ENCODE results near the gene BPIFB2. TPM values are rescaled to one million over a fixed set of nuclear protein-coding genes. Genes with fewer than 3 reads are reported as not detected.
A peak's percentile ranks its signal among the peaks of the same experiment; 100 is the strongest.

BPIFB2 gene
- total RNA-seq, 1 donor from 2014 or later = not detected

DNA sequence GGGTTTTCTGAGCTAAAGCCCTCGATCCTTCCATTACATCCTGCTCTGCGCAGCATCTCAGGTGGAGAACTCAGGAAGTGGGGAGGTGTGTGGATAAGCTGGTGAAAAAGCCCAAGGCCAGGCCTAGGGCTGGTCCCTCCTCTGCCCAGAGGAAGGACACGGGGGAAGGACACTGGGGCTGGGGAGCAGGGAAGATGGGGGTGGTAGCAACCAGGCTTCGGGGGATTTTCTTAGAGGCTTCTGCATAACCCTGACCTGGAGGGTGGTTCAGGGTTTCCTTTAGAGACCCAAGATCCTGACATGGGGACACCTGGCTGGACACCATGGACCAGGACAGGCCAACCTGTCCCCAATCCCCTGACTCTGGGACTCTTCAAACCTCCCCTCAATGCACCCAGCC, 41.1 kb upstream of the BPIFB2 start:
- DNase-seq (ENCODE audit: low spot score) = no peak
- intact Hi-C loops (cut with micrococcal nuclease) = loop anchor here (2.0 kb wide), 1 partner anchor 20 kb away; no protein-coding TSS in a partner anchor

DNA sequence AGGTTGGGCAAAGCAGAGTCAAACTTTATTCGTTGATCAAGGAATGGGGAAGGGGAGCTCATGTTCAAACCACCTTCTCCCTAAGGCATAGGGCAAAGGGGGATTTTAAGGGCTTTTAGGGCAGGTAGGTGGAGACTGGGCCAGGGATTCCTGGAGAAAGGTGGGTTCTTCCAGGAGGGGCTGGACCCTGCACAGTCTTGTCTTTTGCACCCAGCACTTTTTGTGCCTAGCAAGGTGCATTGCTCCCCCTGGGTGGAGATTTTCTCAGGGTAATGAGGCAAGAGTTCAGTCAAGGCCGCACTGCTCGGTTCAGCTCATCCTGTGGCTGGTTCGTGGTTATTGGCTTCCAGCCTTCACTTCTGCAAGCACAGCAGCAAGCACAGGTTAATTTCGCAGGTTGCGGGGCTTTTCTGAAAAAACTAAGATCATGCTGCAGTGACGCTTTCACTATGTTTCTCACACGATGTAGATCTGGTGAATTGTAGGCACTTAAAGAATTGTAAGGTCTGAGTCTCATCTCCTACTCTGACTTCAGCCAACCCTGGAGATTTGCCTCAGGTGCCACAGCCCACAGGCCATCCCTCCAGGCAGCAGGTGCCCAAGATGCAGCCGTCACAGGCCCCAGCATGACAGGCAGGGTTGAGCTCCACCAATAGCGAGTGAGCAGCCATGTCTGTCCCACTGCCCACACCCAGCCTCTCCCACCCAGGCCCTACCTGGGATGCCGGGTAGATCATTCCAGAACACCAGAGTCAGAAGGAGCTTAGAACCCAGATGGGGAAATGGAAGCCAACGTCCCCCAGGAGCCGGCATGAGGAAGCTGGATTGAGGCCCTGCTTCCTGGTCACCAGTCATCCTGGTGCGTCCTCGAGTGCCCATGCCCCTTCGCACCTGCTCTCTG, 40.4 kb upstream of the BPIFB2 start:
- intact Hi-C loops (cut with micrococcal nuclease) = loop anchor here (2.0 kb wide), 1 partner anchor 20 kb away; no protein-coding TSS in a partner anchor
- H3K4me3 Mint-ChIP-seq = peak overlapping the region; percentile 37
- peak overlapping the region; percentile 73 for H3K27ac Mint-ChIP-seq

More for the DNA sequence above, 41.1 kb upstream of the BPIFB2 start:
- no peaks in the 10 kb centered on the region for H3K36me3 Mint-ChIP-seq (ENCODE audit: low read depth)
- H3K27me3 Mint-ChIP-seq (ENCODE audit: insufficient read depth) = no peaks in the 10 kb centered on the region
- H3K4me1 Mint-ChIP-seq (ENCODE audit: low read depth) = peaks cover 57% of the 10 kb centered on the region
- no peak overlapping the region for H3K27ac Mint-ChIP-seq
- no peaks in the 10 kb centered on the region for H3K9me3 Mint-ChIP-seq
- H3K4me3 Mint-ChIP-seq = no peak overlapping the region

DNA sequence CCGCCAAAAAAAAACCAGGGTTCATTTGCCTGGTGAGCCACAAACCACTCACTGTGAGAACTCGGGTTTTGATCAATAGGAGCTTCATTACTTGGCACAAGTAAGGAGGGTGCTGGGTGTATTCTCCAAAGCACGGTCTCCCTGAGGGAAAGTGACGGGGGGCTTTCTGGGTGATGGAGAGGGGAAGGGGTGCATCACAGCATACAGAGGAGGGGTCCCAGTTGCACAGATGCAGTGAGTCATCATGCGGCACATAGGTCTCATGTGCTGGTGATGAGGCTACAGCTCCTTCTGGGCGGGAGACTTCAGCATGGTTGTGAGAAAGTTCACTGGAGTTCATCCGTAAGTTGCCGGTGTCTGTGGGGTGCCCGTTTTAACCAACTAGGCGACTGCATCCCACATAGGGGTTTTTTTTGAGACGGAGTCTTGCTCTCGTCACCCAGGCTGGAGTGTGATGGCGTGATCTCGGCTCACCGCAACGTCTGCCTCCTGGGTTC, 39.5 kb upstream of the BPIFB2 start:
- Mint-ChIP-seq H3K36me3 (ENCODE audit: low read depth) (no peaks in the 10 kb centered on the region), H3K27me3 (ENCODE audit: insufficient read depth) (no peaks in the 10 kb centered on the region), H3K9me3 (no peaks in the 10 kb centered on the region), H3K4me1 (ENCODE audit: low read depth) (peaks cover 57% of the 10 kb centered on the region), H3K27ac (peak overlapping the region; percentile 75), H3K4me3 (peak overlapping the region; percentile 37)
- no peak for DNase-seq (ENCODE audit: low spot score)
- intact Hi-C loops (cut with micrococcal nuclease) = loop anchor here (2.0 kb wide), 1 partner anchor 21 kb away; no protein-coding TSS in a partner anchor

More for the DNA sequence above, 40.4 kb upstream of the BPIFB2 start:
- H3K27me3 Mint-ChIP-seq (ENCODE audit: insufficient read depth) = no peaks in the 10 kb centered on the region
- peaks cover 57% of the 10 kb centered on the region for H3K4me1 Mint-ChIP-seq (ENCODE audit: low read depth)
- H3K36me3 Mint-ChIP-seq (ENCODE audit: low read depth) = no peaks in the 10 kb centered on the region
- H3K9me3 Mint-ChIP-seq = no peaks in the 10 kb centered on the region
- peak; percentile 63 for DNase-seq (ENCODE audit: low spot score)

DNA sequence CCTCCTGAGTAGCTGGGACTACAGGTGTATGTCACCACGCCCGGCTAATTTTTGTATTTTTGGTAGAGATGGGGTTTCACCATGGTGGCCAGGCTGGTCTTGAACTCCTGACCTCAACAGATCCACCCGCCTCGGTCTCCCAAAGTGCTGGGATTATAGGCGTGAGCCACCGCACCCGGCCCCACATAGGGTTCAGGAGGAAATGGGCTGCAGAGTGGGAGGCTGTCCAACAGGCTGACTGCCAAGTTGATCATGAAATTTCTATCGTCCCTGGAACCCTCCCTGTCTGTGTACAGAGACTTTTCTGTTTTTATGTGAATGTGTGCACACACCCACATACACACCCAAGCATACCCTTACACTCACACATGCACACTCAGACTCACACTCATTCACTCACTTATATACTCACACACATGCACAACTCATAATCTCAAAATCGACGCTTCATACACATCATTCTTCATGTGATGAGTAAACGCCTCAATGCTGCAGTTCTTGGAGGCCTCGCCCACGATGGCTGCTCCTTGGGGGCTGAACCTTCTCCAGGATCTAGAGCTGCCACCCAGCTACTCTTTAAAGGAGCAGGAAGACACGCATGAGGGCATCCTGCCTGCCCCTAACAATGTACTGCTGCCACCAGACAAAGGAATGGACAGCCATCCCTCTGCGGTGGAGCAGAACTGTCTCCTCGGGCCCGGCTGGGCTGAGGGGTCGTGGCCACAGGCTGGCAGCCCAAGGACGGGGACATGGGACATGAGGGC, 38.8 kb upstream of the BPIFB2 start:
- H3K27ac Mint-ChIP-seq = peak overlapping the region; percentile 26
- no peak for DNase-seq (ENCODE audit: low spot score)
- H3K27me3 Mint-ChIP-seq (ENCODE audit: insufficient read depth) = no peaks in the 10 kb centered on the region
- H3K4me1 Mint-ChIP-seq (ENCODE audit: low read depth) = peaks cover 57% of the 10 kb centered on the region
- H3K9me3 Mint-ChIP-seq = no peaks in the 10 kb centered on the region
- intact Hi-C loops (cut with micrococcal nuclease) = no loop called here
- no peak overlapping the region for H3K4me3 Mint-ChIP-seq
- no peaks in the 10 kb centered on the region for H3K36me3 Mint-ChIP-seq (ENCODE audit: low read depth)

DNA sequence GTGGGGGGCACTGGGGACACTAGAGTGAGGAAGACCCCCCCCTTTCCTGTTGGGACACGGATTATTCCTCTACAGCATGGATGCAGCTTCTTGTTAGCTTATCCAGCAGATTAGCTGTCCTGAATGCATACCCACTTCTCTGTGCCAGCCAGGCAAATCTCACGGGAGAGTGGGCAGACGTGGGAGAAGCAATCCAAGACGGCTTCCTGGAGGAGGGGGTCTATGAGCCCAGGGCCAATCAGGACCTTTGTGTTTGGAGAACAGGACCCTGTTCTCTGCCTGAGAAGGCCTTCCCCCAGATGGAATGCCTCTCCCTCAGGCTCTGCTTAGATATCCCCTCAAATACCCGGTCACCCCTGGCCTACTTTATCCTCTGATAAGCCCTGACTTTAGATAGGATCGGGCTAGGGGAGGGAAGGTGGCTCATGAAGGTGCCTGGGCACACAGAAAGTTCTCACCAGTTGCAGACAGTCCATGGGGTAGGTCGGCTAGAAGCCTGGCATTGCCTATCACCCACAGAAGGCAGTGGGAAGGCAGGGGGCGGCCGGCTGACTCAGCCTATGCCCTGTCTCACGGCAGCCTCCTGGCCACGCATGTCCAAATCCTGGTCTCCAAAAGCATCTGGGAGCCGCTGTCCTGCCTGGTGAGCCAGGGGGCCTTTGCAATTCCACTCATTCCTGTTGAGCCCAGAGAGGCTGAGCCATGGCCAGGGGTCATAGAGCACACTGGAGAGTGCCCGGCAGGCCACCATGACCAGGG, 38.0 kb upstream of the BPIFB2 start:
- intact Hi-C loops (cut with micrococcal nuclease) = loop anchor here (5.0 to 10.0 kb wide), 2 partner anchors 125 to 433 kb away; partner anchors contain the start of gene CDK5RAP1

DNA sequence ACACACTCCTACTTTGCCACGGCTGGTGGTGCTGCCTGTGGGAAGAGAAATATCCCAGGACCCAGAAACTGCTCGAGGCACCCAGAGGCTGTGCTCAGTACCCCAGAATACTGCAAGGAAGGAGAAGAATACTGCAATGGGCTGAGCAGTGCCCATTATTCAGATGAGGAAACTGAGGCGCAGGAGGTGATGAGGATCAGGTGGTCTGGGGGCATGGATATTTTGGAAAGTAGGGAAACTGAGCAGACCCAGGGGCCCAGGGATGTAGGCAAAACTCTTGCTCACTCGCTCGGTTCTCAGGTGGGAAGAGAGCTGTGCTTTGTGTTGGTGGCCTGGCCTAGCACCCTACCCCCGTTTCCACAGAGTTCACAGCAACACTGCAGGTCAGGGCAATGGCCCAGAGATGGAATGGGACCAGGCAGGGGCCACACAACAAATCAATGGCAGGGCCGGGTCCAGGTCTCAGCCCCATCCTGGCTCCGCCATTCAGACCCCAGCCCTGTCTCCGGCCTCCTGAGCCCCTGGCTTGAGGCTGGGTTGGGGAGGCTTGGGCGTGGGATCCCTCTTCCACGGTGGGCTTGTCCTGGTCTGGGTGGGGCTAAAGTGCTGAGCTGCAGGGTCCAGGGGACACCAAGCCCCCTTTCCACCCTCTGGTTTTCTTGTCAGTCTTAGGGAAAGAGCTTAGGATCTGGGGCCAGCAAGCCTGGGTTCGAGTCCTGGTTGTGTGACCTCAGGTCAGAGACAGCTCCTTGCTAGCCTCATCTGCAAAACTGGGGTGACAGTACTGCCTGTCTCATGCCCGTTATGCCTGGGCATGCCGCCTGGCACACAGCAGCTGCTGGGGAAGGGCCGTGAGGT, 37.2 kb upstream of the BPIFB2 start:
- Mint-ChIP-seq H3K27me3 (ENCODE audit: insufficient read depth) (no peaks in the 10 kb centered on the region), H3K4me1 (ENCODE audit: low read depth) (peaks cover 53% of the 10 kb centered on the region), H3K27ac (peak overlapping the region; percentile 82), H3K4me3 (no peak overlapping the region), H3K36me3 (ENCODE audit: low read depth) (no peaks in the 10 kb centered on the region), H3K9me3 (no peaks in the 10 kb centered on the region)
- DNase-seq (ENCODE audit: low spot score) = no peak
- intact Hi-C loops (cut with micrococcal nuclease) = loop anchor here (5.0 to 10.0 kb wide), 2 partner anchors 126 to 432 kb away; partner anchors contain the start of gene CDK5RAP1

More for the DNA sequence above, 38.0 kb upstream of the BPIFB2 start:
- H3K4me3 Mint-ChIP-seq = no peak overlapping the region
- no peaks in the 10 kb centered on the region for H3K36me3 Mint-ChIP-seq (ENCODE audit: low read depth)
- H3K27ac Mint-ChIP-seq = peak overlapping the region; percentile 82
- no peaks in the 10 kb centered on the region for H3K9me3 Mint-ChIP-seq
- DNase-seq (ENCODE audit: low spot score) = no peak
- H3K27me3 Mint-ChIP-seq (ENCODE audit: insufficient read depth) = no peaks in the 10 kb centered on the region
- peaks cover 57% of the 10 kb centered on the region for H3K4me1 Mint-ChIP-seq (ENCODE audit: low read depth)

DNA sequence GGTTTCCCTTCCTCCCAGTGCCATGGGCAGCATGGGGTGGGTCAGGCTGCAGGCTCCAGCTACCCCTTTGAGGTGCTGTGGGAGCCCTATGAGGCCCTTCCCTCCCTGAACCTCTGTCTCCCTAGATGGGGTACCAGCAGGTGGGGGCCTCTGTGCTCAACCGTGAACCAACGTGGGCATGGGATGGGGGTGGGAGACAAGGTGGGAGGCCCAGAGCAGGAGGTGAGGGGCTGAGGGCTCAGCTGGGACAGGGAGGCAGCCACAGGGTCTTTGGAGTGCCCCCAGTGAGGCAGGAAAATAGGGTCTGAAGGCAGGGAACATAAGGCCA, 36.6 kb upstream of the BPIFB2 start:
- intact Hi-C loops (cut with micrococcal nuclease) = loop anchor here (5.0 to 10.0 kb wide), 2 partner anchors 126 to 431 kb away; partner anchors contain the start of gene CDK5RAP1
- Mint-ChIP-seq H3K36me3 (ENCODE audit: low read depth) (no peaks in the 10 kb centered on the region), H3K27me3 (ENCODE audit: insufficient read depth) (no peaks in the 10 kb centered on the region), H3K4me3 (no peak overlapping the region), H3K4me1 (ENCODE audit: low read depth) (peaks cover 50% of the 10 kb centered on the region), H3K9me3 (no peaks in the 10 kb centered on the region), H3K27ac (peak overlapping the region; percentile 70)
- DNase-seq (ENCODE audit: low spot score) = no peak

DNA sequence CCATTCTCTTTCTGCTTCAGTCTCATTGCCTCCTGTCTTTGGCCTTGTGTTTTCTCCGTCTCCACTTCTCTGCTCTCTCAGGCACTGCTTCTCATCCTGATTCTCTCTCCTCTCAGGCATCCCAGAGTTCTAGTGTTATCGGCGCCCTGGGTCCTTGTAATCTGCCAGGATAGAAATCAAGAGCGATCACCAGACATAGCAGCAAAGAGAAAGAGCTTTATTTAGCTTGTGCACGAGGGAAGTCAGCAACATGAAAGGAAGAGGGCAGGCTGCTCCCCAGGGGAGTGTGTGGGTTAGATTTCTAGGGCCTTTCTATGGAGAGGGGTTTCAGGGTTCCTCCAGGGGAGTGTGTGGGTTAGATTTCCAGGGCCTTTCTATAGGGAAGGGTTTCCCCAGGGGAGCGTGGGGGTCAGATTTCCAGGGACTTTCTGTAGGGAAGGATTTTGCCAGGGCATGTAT, 35.8 kb upstream of the BPIFB2 start:
- H3K4me3 Mint-ChIP-seq = no peak overlapping the region
- DNase-seq (ENCODE audit: low spot score) = no peak
- intact Hi-C loops (cut with micrococcal nuclease) = loop anchor here (5.0 to 10.0 kb wide), 2 partner anchors 127 to 431 kb away; partner anchors contain the start of gene CDK5RAP1
- peaks cover 6% of the 10 kb centered on the region for H3K9me3 Mint-ChIP-seq
- peaks cover 5% of the 10 kb centered on the region for H3K36me3 Mint-ChIP-seq (ENCODE audit: low read depth)
- peaks cover 47% of the 10 kb centered on the region for H3K4me1 Mint-ChIP-seq (ENCODE audit: low read depth)
- no peak overlapping the region for H3K27ac Mint-ChIP-seq
- no peaks in the 10 kb centered on the region for H3K27me3 Mint-ChIP-seq (ENCODE audit: insufficient read depth)

DNA sequence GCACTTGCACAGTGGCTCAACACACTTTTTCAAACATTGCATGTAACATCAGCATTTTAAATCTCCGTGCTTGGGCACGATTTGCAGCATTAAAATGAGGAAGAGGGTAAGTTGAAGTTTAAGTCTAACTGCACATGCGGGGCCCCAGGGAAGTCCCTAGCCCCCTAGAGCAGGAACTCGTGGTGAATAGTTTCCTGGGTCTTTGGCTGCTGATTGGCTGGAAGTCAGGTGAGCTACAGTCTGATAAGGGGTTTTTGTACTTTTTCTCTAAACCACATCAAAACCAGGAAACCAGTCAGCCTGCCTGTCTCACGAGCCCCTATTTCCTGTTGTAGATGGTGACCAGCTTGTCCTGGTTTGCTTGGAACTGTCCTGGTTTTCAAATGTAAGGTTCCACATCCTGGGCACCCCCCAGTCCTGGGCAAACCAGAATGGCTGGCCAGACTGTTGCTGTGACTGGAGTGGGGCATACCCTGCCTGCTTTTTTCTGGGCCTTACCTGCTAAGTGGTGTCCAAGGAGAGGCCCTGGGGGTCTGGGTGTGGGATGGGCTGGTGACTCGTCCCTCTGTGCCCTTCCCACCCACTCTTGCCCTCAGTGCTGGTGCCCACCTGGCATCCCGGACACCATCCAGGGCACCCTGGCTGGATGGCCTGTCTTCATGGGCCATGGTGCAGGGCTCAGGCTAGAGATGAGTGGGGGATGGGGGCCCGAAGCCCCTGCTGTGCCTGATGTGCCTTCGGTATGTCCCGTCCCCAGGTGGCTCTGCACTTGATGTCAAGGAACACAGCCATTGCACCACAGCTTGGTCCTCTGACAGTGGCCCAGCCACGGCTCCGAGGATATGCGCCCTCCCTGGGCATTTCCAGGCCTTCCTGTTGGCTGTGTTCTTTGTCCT, 35.1 kb upstream of the BPIFB2 start:
- Mint-ChIP-seq H3K36me3 (ENCODE audit: low read depth) (peaks cover 5% of the 10 kb centered on the region), H3K27ac (peak overlapping the region; percentile 59), H3K27me3 (ENCODE audit: insufficient read depth) (no peaks in the 10 kb centered on the region), H3K9me3 (peaks cover 11% of the 10 kb centered on the region), H3K4me1 (ENCODE audit: low read depth) (peaks cover 42% of the 10 kb centered on the region), H3K4me3 (no peak overlapping the region)
- DNase-seq (ENCODE audit: low spot score) = peak; percentile 76
- intact Hi-C loops (cut with micrococcal nuclease) = loop anchor here (5.0 to 10.0 kb wide), 2 partner anchors 128 to 430 kb away; partner anchors contain the start of gene CDK5RAP1

DNA sequence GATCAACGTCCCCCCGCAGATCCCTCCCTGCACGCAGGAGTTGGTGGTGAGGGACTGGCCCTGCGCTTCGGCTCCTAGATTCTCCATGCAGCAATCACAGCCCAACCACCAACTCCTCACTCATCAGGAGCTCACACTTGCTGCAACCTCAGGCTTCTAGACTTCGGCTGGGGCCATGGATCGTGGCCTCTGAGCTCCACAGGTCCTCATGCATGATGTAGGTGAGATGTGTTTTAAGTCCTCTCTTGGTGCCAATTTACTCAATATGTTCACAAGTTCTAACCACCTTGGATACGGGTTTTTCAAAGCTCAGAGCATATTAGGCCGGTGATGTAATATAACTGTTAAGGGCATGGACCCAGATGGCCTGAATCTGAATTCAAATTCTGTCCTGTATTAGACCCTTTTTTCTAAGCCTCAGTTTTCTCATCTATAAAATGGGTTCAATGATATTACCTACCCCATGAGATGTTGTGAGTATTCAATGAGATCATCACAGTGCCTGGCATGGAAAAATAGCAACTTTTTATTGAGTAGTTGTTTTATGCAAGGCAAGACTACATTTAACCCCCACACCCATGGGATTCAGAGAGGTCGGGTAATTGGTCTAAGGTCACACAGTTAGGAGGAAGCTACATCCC, 34.3 kb upstream of the BPIFB2 start:
- intact Hi-C loops (cut with micrococcal nuclease) = loop anchor here (5.0 to 10.0 kb wide), 2 partner anchors 128 to 429 kb away; partner anchors contain the start of gene CDK5RAP1
- H3K4me3 Mint-ChIP-seq = no peak overlapping the region
- no peaks in the 10 kb centered on the region for H3K27me3 Mint-ChIP-seq (ENCODE audit: insufficient read depth)
- peaks cover 11% of the 10 kb centered on the region for H3K9me3 Mint-ChIP-seq
- H3K27ac Mint-ChIP-seq = peak overlapping the region; percentile 59
- peaks cover 5% of the 10 kb centered on the region for H3K36me3 Mint-ChIP-seq (ENCODE audit: low read depth)
- peaks cover 35% of the 10 kb centered on the region for H3K4me1 Mint-ChIP-seq (ENCODE audit: low read depth)
- no peak for DNase-seq (ENCODE audit: low spot score)
